22Rv1 (cell line): ENCODE measurements around the gene PDLIM5.

Source experiments
- H3K27ac ChIP-seq: fragments of 450-650 bp; 2 replicates; pipeline ENCODE4 v1.5.1; 2017
- ZFX ChIP-seq: fragments of 450-650 bp; IDR thresholded peaks from 2 replicates; pipeline ENCODE4 v1.6.1; 2017; ENCODE audit warnings: antibody characterized with exemption, borderline replicate concordance
- TF ChIP-seq, protein P1 (sequence below): fragments of 450-650 bp; IDR thresholded peaks from 2 replicates; pipeline ENCODE4 v1.5.1; 2017; ENCODE audit warnings: mild to moderate bottlenecking

Gene PDLIM5

DNA sequence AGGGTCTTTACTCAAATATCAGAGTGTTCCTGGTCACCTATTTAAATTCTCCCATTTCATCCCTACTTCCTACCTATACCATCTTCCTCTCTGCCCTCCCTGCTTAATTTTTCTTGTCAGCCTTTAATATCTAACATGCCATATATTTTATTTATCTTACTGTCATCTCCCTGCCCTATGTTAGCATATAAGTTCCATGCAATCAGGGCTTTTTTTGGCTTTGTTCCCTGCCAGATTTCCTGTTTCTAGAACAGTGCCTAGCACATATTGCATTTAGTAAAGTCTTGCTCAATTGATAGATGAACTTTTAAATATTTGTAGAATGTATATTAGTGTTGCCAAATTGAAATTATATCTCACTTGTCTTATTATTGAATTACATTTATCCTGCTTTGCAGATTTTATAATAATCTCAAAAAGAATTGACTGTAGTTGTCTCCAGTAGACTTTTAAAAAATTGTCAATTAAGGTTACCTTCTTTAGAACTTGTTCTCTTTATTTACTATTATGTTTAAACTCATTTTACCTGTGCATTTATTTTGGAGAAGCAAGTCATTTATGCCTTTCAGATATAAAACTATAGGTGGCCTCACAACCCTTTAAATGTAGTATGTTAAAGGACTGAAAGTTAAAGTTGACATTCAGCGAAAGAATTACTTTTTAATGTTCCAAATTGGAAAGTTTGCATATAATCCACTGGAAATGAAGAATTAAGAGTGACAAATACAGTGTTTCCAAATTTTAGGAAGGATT is 197.8 kb downstream of the PDLIM5 start:
- TF ChIP-seq, protein P1, sequence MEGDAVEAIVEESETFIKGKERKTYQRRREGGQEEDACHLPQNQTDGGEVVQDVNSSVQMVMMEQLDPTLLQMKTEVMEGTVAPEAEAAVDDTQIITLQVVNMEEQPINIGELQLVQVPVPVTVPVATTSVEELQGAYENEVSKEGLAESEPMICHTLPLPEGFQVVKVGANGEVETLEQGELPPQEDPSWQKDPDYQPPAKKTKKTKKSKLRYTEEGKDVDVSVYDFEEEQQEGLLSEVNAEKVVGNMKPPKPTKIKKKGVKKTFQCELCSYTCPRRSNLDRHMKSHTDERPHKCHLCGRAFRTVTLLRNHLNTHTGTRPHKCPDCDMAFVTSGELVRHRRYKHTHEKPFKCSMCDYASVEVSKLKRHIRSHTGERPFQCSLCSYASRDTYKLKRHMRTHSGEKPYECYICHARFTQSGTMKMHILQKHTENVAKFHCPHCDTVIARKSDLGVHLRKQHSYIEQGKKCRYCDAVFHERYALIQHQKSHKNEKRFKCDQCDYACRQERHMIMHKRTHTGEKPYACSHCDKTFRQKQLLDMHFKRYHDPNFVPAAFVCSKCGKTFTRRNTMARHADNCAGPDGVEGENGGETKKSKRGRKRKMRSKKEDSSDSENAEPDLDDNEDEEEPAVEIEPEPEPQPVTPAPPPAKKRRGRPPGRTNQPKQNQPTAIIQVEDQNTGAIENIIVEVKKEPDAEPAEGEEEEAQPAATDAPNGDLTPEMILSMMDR: no peak
- TF ChIP-seq ZFX: no peak
- H3K27ac ChIP-seq: peak overlapping the region; percentile 70

DNA sequence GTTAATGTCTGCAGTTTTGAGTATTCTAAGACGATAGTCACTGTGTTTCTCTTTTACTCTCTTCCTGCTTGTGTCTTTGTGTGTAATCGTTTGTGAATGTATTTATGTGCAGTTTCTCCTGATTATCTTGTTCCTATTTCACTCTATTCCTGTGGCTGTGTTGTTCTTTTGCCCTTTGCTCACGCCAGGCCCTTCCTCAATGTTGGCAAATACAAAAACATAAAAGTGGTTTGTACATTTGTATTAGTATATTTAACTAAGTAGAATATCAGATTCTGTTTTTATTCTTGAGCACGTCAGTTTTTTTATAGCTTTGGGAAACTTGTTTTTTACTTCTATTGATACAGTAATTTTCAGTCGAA is 198.4 kb downstream of the PDLIM5 start:
- TF ChIP-seq, protein P1: no peak
- no peak for TF ChIP-seq ZFX
- H3K27ac ChIP-seq: peak overlapping the region; percentile 70

DNA sequence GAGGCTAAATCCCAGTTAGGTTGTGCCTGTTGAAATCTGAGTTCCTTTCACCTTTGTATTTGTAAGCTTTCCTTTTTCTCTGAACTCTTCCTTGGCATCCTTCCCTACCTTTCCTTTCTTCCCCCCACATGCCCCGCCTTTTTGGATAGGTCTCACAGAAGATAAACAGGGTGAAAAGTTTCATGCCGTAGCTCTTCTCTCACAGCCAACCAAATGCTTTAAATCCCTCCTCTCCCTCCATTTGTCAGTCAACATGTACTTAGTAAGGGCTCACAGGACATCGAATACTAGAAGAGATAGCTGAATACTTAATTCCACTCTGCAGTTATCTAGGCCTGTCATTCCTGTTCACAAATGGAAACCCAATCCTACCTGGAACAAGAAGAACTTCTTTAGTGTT is 198.9 kb downstream of the PDLIM5 start:
- TF ChIP-seq, protein P1: no peak
- TF ChIP-seq ZFX: no peak
- H3K27ac ChIP-seq: peak overlapping the region; percentile 70

DNA sequence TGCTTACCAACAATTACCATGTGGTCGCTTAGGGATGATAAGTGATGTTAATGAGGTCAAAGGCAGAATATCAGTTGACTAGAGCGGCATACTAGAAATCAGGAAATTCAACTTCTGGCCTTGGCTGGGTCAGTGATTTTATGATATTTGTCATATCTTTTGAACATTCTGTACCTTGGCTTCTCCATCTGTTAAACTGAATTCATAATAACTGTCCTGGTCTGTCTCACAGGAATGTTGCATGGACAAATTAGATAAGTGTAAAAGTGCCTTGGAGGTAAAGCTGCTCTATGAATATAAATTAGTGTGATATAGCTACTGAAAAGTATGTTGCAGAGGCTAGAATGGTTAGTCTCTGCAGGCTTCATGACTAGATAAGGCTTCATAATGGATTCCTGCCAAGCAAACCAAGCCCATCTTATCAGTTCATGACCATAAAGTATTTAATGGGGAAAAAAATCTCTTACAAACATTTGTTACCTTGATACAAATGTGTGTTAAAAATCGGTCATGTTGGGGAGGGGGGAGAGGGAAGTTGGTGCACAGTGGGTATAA is 201.4 kb downstream of the PDLIM5 start:
- TF ChIP-seq ZFX: no peak
- TF ChIP-seq, protein P1: no peak

DNA sequence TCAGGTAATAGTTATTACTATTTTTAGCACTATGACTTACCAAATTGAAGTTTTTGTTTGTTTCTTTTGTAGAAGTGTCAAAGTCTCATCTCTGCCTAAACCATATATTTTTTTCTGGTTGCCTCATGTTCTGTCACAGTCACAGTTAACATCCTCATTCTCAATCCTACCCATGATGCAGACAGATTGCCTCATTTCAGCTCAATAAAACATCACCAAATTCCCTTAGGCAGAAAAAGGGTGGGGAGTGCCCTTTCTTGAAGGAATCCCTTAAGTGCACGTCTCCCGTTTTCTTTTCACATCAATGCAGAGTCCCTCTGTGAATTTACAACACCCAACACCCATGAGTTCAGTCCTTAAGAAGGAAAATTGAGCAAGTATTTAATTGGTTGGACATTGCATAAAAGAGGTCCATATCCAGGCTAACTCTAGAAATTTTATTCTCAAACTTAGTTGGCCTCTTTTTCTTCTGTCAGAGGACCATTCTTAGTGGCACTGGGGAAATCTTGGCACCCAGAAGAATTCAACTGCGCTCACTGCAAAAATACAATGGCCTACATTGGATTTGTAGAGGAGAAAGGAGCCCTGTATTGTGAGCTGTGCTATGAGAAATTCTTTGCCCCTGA is 202.4 kb downstream of the PDLIM5 start:
- TF ChIP-seq, protein P1: no peak
- TF ChIP-seq ZFX: no peak
- H3K27ac ChIP-seq: peak overlapping the region; percentile 70

More for the DNA sequence above, 201.4 kb downstream of the PDLIM5 start:
- H3K27ac ChIP-seq: peak overlapping the region; percentile 70

DNA sequence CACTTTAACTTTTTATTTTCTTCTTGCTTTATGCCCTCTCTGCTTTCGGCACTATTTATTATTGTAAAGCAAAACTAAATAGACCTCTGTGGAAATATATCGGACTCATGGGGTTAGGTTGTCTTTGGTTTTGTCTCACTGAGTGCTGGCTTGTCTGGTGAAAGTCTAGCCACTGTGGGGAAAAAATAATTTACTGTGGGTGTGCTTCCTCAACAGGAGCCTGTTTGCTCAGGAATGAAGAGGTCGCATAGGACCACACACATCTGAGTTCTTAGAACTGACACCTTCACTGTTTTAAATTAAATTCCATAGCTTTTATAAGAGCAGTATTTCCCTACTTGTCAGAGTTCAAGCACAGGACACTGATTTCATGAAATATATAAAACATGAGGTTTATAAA is 203.0 kb downstream of the PDLIM5 start:
- H3K27ac ChIP-seq: peak overlapping the region; percentile 70; the same call in 1 of the 2 replicates
- no peak for TF ChIP-seq ZFX

DNA sequence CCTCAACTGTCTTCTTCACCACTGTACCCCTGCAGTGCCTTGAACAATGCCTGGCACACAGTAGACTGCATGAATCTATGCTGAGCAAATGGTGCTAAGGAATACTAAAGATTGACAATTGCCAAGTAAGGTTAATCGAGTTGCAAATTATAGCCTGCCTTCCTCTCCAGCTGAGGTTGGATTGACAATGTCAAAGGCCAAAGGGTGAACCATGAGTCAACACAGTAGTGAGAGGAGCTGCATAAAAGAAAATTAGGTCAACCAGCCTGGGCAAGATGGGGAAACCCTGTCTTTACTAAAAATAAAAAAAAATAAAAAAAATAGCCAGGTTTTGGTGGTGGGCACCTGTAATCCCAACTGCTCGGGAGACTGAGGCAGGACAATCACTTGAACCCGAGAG is 208.9 kb downstream of the PDLIM5 start:
- no peak overlapping the region for H3K27ac ChIP-seq
- TF ChIP-seq, protein P1: no peak
- TF ChIP-seq ZFX: no peak

DNA sequence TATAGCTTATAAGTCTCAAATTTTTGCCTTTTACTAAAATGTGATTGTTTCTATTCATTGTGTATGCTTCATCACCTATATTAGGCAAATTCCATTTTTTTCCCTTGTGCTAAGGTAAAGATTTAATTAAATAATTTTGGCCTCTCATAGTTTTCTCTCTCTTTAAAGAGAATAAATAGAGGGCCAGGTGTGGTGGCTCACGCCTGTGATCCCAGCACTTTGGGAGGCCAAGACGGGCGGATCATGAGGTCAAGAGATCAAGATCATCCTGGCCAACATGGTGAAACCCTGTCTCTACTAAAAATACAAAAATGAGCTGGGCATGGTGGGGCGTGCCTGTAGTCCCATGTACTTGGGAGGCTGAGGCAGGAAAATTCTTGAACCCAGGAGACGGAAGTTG is 213.3 kb downstream of the PDLIM5 start:
- peak overlapping the region; percentile 55 for H3K27ac ChIP-seq
